Fibroblast of skin of right biceps (primary cell): ENCODE data around the gene SAPCD2.

Experiments used
- DNase-seq: peaks from one replicate; pipeline ENCODE4 v3.0.0-alpha.2; 2013

SAPCD2 gene

DNA sequence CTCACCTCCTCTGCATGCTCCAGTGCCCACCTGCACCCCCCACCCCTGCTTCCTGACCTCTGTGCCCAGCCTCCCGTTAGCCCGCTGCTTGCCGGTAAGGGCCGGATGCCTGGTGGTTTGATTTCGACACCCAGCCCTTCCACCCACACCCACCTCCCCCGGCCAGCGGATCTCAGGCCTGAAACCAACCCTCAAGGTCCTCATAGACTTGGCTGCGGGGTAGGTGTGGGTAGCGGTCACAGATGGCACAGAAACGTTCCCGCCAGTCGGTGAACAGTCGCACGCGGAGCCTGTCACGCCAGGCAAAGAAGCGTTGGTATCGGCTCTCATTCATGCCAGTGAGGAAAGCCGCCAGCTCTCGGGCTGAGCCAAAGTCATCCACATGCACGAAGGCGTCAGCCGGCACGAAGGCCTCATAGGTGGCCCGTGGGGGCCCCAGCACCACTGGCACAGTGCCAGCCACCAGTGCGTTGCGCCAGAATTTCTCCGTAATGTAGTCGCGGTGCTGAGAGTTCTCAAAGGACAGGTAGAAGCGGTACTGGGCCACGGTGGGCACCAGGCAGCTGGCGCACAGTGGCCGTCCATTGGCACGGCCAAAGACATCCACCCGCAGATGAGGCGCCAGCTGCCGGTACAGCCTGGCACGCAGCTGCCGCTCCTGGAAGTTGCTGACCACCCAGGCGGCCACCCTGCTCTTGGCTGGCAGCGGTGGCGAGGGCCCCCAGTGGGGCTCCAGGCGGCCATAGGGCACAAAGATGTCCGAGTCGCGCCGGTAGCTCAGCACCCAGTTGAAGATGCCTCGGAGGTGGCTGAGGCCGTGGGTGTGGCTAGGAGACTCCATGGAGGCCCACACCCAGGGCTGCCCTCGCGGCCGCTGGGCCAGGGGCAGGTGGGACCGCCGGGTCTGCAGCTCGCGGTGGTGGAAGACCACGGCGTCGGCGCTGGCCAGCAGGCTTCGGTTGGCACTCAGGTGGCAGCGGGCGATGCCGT, 39.5 kb downstream of the SAPCD2 start:
- no peak for DNase-seq

DNA sequence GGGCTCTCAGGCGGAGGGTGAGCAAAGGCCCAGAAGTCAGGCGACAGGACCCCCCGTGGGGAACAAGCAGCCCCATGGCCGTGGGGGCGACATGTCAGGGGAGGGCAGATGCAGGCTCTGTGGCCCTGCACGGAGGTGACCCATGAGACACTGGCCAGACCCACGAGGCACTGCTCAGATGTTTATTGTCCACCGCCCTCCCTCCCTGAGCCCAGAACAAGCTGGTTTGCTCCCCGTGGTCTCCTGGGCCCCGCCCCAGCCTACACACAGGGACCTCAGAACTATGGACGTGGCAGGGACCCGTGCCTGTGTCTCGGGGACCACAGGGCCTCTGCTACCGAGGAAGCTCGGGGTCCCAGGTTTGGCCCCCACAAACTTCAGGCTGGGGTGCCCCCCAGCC, 40.4 kb downstream of the SAPCD2 start:
- DNase-seq, result no peak

DNA sequence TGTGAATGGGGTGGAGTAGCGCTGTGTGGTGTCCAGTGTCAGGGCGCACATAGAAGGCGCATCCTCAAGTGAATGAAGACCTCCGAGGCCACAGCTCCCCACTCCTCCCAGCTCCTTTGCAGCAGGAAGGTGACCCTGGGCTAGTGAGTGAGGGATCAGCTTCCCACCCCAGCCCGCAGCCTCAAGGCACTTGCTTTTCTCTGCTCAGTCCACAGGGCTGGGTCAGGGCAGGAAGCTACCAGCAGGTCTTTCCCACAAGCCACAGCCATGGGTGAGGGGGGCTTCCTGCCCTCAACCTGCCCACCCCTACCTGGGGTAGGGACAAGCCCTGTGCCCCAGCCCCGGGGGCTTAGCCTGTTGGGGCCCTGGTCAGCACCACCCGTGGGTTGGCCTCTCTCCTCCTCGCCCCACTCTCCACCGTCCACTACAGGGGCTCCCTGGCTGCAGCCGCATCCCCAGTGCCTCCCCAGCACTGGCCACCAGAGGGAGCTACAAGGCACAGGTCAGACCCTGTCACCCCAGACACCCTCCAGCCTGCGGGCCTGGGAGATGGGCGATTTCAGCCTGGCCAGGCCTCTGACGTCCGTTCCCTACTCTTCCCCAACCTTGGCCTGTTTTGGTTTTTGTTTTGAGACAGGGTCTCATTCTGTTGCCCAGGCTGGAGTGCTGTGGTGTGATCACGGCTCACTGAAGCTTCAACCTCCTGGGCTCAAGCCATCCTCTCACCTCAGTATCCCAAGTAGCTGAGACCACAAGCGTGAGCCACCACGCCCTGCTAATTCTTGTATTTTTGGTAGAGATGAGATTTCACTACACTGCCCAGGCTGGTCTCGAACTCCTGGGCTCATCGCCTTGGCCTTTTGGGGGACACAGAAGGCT, 41.1 kb downstream of the SAPCD2 start:
- DNase-seq, result peak; percentile 31

DNA sequence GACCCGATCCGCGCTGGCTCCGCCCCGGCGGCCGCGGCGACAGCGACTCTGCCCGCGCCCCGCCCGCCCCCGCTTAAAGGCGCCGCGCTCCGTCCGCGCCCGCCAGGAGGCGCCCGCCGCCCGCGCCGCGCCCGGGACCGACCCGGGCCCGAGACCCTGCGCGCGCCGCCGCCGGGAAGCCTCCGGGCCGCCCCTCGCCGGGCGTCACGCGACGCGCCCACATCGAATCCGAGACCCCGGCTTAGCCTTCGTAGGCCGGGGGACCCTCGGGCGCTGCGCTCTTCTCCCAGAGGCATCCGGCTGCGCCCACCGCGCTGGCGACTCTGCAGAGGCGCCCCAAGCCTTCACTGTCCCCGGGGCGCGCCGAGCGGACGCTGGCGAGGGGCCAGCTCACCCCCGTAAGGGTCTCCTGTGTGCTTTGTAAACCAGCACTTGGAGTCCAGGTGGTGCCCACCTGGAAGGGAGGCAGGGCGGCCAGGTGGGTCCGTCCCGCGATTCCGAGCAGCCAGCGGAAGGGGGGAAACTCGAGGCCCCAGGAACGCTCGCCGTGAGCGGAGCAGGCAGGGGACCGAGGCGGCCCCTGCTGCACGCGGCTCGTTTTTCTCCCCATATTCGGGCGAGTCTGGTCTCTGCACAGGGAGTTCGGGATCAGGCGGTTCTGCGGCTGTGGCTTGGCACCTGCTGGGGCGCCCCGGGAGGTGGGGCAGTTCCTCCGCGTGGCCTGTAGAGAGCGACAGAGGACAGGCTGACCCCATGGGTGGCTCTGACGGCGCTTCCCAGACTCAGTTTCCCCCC, 41.9 kb downstream of the SAPCD2 start:
- DNase-seq, result peak; percentile 41

DNA sequence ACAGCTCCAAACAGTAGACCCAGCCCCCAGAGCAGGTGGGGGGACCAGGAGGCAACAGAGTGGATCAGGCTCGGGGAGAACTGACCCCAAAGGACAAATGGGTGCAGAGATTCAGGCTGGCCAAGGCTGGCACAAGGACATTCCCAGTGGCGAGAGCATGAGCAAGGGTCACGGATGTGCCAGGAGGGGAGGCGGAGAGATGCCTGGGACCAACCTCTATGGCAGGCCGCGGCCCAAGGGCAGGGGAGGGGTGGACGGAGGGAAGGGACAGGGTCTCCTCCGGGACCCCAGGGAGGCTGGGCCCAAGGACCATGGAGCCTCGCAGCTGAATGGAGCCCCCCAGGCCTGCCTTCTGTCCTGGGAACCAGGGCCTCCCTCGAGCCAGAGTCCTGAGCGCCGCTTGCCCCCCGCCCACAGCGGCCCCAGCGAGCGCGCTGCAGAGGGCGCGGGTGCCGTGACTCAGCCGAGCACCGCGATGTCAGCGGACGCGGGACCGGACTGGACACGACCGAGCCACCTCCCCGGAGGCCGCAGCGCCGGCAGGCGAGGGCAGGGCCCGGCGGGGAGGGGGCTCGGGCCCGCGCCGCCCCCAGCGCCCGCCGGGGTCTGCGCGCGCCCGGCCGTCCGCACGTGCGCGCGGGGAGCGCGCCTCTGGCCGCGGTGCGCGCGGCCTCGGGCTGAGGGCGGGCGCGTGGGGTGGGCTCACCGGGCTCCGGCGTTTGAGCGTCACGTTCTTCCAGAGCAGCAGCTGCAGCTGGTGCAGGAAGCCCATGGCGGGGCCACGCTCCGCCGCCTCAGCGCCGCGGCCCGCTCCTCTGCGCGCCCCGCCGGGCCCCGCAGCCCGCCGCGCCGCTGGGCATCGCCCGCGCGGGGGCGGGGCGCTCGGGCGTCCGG, 42.7 kb downstream of the SAPCD2 start, which contains the start of gene ABCA2:
TSS of gene ABCA2 (minus strand) at position 869 of the 894 bp plus-strand sequence. CDS start at position 772, 97 bp downstream.
- DNase-seq, result no peak

DNA sequence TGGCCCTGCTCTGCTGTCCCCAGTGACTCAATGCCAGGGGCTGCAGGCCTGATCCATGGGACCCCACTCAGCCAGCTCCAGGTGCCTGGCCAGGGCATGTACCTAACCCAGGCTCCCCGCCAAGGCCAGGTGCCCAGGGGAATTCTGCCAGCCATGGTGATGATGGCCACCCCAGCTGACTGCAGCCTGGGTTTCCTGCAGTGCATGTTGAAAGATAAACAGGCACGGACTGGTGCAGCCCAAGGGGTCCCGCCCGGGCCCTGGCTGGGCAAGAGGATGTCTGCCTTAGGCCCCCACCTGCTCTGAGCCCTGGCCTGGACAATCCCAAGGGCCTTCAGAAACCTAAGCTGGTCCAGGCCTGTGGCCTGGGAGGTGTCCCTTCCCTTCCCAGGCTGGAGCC, 43.5 kb downstream of the SAPCD2 start:
- no peak for DNase-seq

DNA sequence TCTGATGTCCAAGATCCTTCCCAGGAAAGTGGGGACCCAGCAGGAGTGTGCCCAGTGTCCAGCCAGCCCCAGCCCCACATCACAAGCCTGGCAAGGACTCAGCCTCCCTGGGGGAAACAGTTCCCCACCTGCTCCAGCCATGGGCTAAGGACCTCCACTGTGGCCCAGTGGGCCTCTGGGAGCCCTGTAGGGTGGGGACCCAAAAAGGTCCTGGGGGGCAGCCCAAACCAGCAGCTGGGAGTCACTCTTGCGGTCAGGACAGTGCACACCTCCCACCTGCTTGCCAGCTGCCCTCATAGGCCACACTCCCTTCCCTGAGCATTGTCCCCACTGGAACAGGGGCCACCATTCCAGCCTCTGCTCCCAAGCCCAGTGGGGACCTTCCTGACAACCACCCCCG, 44.0 kb downstream of the SAPCD2 start:
- DNase-seq, result no peak

DNA sequence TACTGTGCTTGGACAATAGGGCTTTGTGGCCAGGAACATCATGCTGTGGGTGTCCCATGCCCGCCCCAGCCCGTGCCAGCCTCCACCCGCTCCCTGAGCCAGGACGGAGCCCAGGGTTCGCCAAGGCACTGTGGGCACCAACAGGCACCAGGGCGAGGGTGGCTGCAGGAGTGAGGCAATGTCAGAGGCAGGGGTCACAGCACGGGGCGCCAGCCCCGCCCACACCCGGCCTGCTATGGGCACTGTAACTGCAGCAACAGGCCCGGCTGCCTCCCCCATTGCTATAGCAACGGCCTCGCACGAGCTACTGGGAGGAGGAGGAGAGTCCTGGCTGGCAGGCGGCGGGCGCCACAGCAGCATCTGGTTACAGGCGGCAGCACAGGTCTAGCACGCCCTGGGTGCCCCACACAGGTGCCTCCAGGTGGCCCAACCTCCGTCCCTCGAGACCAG, 44.8 kb downstream of the SAPCD2 start:
- no peak for DNase-seq

DNA sequence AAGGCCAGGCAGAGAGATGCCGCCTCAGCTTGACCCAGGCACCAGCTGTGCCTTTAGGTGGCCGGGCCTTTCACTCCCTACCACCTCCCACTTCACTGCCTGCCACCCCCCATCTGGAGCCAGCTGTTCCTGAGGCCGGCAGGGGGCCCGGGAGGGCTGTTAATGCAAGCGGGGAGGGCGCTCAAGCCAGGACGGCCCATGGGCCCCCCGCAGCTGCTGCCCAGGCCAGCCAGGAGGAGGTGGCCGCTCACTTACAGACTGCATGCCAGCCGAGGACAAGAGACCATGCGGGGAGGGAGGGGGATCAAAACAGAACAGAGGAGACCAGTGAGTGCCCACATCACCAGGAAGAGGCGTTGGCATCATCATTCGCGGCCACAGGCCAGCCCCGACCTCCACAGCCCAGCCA, 46.8 kb downstream of the SAPCD2 start:
- DNase-seq, result no peak

DNA sequence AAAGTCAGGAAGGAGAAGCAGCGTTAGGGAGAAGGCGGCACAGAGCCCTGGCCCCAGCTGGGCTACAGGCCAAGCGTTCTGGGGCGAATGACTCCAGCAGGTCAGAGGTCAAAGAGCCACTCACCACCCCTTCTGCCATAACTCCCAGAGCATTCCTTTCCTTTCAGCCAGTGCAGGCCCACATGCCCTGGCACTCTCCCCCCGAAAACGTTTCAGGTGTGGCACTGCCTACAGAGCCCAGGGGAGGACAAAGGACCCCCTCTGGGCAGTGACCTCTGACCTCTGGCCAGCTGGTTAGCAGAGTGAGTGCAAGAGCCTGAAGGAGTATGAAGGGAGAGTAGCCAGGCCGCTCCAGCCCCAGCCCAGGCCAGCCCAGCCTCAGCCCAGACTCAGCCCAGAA, 47.2 kb downstream of the SAPCD2 start:
- DNase-seq, result no peak

DNA sequence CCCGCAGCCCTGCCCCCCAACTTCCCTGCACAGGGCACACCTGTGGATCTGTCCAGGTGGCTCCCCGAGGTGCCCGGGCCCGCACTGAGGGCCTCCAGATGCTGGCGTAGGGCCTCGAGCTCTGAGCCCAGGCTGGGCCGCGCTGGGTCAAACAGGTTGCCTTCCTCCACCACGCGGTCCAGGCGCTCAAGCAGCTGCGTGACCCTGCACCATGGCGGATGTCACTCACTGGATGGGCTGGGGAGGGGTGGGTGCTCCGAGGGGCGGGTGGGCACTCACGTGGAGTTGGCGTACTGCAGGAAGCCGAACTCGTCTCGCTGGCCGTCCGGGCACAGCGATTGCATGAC, 47.7 kb downstream of the SAPCD2 start:
- no peak for DNase-seq

DNA sequence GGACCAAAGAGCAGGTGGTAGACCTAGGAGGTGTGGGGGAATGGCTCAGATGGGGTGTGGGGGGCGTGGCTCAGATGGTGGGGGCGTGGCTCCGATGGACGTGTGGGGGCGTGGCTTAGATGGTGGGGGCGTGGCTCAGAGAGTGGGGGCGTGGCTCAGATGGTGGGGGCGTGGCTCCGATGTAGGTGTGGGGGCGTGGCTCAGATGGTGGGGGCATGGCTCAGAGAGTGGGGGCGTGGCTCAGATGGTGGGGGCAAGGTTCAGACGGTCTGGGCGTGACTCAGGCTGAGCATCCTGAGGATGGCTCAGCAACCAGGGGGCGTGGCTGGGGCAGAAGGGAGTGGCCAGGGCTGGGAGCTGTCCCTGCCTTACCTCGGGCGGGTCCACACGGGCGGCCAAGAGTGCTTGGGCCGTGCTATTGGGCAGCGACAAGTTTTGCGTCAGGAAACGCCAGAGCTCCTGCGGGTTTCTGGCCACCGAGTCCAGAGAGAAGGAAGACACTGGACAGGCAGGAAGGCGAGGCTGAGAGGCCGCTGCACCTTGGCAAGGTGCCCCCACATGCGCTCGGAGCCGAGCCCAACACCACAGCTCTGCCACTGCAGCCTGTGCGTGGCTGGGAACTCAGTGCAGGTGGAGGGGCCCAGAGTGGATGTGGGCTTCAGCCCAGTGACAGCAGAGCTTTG, 48.2 kb downstream of the SAPCD2 start:
- DNase-seq, result peak; percentile 56

DNA sequence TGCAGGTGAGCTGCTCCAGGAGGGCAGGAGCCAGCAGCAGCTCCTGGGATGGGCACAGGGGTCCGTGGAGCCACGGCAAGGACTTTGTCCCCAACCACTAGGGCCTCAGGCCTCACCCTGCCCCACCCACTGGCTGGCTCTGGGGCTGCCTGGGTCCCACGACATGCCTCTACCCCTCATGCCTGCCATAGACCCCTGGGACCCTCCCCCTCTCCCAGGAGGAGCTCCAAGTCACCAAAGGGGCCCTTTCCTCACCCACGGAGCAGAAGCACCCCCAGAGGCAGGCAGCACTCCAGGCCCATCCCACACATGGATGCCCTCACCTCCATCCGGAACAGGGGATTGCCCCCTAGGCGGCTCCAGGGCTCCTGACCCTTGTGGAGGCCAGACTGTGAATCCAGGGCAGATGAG, 48.8 kb downstream of the SAPCD2 start:
- DNase-seq, result no peak

DNA sequence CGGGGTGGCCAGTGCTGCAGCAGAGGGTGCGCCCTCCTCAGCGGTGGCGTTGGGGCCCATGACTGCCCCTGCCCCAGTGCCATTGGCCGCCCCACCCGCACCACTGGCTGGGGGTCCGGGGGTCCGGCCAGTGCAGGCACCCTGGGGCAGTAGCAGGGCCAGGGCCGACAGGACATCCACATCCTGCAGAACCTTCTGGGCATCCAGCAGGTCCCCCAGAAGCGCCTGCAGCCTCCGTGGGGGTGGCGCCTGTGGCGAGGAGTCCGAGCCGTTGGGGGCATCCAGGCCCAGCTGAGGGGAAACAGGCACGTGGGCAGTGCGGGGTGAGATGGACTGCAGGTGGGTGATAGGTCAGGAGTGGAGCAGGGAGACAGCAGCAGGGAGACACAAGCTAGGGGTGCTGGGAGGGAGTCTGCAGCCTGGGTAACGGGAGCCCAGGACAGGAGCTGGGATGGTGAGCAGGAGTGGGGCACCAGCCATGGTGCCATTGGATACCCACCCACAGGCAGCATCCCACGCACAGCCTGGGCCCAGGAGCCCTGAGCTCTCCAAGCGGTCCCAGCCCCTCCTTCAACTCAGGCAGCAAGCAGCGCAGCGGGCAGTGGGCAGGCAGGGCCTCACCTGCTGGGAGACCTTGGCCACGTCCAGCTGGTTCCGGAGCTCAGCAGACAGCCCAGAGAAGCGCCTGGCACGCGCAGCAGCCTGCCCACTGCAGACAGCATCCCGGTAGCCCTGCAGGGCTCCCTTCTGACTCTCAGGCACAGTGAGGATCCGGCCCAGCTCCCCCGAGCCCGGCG, 49.4 kb downstream of the SAPCD2 start:
- no peak for DNase-seq

DNA sequence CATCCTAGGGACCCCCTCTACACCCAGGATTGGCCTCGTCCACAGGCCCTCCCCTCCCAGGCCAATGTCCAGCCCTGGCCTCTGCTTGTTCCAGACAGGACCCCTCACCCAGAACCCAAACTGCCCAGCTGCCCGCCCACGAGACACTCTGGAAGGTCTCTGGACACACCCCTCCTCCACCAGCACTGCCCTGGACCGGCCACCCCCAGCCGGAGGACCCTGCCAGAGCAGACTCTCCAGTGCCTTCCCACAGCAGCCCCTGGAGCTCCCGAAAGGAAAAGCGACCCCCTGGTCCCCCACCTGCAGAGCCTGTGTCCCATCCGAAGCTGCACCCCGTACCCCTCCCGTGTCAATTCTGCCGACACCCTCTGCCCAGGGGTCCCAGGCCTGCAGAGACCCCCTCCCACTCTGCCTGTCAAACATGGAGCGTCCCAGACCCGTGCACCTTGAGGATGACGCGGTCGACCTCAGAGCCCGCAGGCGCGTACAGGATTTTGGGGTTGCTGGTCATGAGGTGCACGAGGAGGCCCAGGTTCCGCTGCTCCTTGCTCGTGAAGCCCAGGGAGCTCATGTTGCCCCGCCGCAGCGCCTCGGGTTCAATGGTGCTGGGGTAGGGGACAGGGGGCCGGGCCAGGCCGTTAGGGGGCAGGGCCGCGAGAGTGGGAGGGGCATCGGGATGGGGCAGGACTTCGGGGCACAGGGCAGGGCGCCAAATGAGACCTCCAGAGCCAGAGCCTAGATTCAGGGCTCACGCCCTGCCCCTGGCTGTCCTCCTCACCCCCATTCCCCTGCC, 50.3 kb downstream of the SAPCD2 start:
- DNase-seq, result no peak

DNA sequence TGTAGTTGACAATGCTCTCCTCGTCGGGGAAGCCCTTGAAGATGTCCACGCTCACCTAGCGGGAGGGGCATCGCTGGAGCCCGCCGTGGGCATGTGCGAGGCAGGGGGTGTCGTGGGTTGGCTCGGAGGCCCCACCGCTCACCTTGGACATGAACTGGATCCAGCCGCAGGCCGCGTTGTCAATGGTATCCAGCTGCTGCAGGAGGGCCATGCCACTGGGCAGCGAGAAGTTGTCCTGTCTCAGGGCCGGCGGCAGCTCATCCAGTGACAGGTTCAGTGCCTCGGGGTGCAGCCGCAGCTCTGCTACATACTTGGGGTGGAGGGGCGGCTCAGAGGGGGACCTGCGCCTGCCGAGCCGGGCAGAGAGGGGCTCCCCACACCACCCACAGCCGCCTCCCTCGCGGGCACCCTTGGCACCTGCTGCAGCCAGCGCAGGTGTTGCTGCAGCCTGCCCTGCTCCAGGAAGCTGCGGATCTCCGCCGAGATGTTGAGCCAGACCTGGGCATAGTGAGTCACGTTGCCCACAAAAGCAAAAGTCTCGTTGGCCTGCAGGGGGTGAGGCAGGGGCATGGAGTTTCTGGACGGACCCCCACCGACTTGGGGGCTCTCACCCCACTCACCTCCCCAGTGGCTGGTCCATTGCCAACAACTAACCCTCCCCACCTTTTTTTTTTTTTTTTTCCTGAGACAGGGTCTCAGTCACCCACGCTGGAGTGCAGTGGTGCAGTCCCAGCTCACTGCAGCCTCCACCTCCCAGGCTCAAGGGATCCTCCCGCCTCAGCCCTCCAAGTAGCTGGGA, 51.4 kb downstream of the SAPCD2 start:
- DNase-seq, result no peak

DNA sequence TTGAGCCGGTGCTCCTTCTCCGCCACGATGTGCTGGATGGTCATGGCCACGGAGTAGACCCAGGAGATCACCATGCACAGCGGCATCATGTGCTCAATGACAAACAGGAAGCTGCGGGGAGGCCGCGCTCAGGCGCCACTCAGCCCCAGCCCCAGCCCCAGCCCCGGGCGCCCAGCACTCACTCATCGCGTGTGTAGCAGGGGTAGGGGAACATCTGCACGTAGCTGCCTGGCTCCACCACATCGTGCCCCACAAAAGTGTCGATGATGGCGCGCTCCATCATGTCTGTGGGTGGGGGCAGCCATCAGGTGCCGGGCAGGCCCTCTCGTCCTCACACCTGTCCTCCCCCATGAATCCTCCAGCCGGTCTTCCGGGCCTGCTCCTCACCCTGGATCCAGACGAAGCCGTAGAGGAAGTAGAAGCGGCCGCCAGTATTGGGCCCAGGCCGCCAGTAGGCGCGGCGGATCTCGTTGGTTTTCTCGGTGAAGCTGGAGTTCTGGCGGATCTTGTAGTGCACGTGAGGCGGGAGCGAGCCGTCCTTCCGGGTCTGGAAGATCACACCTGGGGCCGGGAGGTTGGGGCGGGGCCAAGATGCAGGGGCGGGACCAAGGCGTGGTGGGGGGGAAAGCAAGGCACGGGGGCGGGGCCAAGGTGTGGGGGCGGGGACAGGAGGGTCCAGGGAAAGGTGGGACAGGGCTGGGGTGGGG, 52.4 kb downstream of the SAPCD2 start:
- no peak for DNase-seq

DNA sequence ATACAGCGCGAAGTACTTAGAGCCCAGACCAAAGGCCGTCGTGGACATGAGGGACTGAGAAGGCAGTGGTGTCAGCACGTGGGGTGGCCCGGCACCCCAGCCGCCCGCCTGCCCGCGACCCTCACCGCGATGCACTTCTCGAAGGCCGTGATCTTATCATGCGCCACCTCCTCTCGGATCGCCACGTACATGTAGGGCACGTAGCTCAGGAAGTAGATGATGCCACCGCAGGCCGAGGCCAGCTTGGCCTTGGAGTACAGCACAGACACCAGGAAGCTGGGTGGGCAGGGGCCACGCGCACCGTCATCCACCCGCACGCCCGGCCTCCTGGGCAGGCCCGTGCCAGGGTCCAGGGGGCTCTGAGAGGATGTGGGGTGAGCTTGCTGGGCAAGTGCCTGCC, 53.3 kb downstream of the SAPCD2 start:
- no peak for DNase-seq
